Endothelial cell of umbilical vein (primary cell): ENCODE data around the gene CMTR1. TPM values are rescaled to one million over a fixed set of nuclear protein-coding genes. Genes with fewer than 3 reads are reported as not detected.

Experiments used
- BruUV-seq: library from RNA; stranded (reverse); fragments of 400-500 nt; replicated peaks from 2 replicates; lab custom pipeline; 2021; lab: Mats Ljungman, UMichigan
- CTCF ChIA-PET: fragments of 300-600, 350-600 bp; sonication (Branson Sonifier 250); formaldehyde crosslinking; loops from one replicate; lab custom pipeline; 2021; ENCODE audit warnings: antibody characterized with exemption, inconsistent platforms; lab: Charles Lee
- POLR2A ChIA-PET: fragments of 300-600, 350-600 bp; sonication (Branson Sonifier 250); formaldehyde crosslinking; loops from one replicate; lab custom pipeline; 2021; ENCODE audit warnings: antibody characterized with exemption, inconsistent platforms; lab: Charles Lee
- DNase-seq: peaks from one replicate; pipeline ENCODE4 v3.0.0-alpha.2; 2011; ENCODE audit warnings: low read depth, low spot score
- FAIRE-seq: peaks from 2 replicates; lab custom pipeline; 2011; peaks lifted over from hg19 to GRCh38; lab: Jason Lieb, UNC
- H2AFZ ChIP-seq: 2 replicates; pipeline ENCODE4 v1.6.0; 2012; ENCODE audit warnings: low read depth, low read length, control low read depth, inconsistent platforms
- H3K27ac ChIP-seq: 2 replicates; pipeline ENCODE4 v1.5.1; 2011; ENCODE audit warnings: low read depth, mild to moderate bottlenecking, control low read depth, low read length, moderate library complexity; ENCODE audit not compliant: insufficient read depth
- H3K27me3 ChIP-seq, 2 experiments: 2 replicates each; pipeline versions ENCODE4 v1.6.0 to v1.6.1; 2011; ENCODE audit warnings: low read length in 2 of 2, mixed read lengths in 1 of 2; ENCODE audit not compliant: control insufficient read depth in 2 of 2, insufficient read depth in 2 of 2
- H3K36me3 ChIP-seq, 2 experiments: 2 replicates in 1 of 2; 3 replicates in 1 of 2; pipeline ENCODE4 v1.5.1; 2011; ENCODE audit warnings: low read length in 2 of 2, mild to moderate bottlenecking in 1 of 2, moderate library complexity in 1 of 2; ENCODE audit not compliant: control insufficient read depth in 2 of 2, insufficient read depth in 2 of 2; ENCODE audit errors: extremely low read depth in 1 of 2
- H3K4me1 ChIP-seq: 3 replicates; pipeline ENCODE4 v1.5.1; 2011; ENCODE audit warnings: mild to moderate bottlenecking, low read length; ENCODE audit not compliant: control insufficient read depth, insufficient read depth; ENCODE audit errors: extremely low read depth
- H3K4me2 ChIP-seq: 2 replicates; pipeline ENCODE4 v1.6.1; 2011; ENCODE audit warnings: low read length, control low read depth, mixed read lengths; ENCODE audit not compliant: insufficient read depth
- H3K4me3 ChIP-seq, 3 experiments: fragments of 200-600 bp in 1 of 3; sonication (generic), shearing (Covaris generic) in 1 of 3; replicated peaks in 1 of 3; 2 replicates each; pipeline ENCODE4 v1.5.1; 2011 to 2016; ENCODE audit warnings: control low read depth in 3 of 3, low read length in 3 of 3, mild to moderate bottlenecking in 2 of 3, inconsistent platforms in 1 of 3, low read depth in 1 of 3, moderate library complexity in 1 of 3; ENCODE audit not compliant: insufficient read depth in 1 of 3
- H3K79me2 ChIP-seq: 2 replicates; pipeline ENCODE4 v1.6.0; 2012; ENCODE audit warnings: low read length, inconsistent platforms; ENCODE audit not compliant: control insufficient read depth, insufficient read depth
- H3K9ac ChIP-seq: replicated peaks from 2 replicates; pipeline ENCODE3; 2011; ENCODE audit warnings: low read length, control low read depth; ENCODE audit not compliant: insufficient read depth; ENCODE audit errors: extremely low read depth
- H3K9me1 ChIP-seq: replicated peaks from 3 replicates; pipeline ENCODE4 v1.6.0; 2011; ENCODE audit warnings: mild to moderate bottlenecking, low read length; ENCODE audit not compliant: control insufficient read depth, insufficient read depth; ENCODE audit errors: extremely low read depth
- H3K9me3 ChIP-seq: replicated peaks from 2 replicates; pipeline ENCODE4 v1.5.1; 2012; ENCODE audit warnings: low read length, inconsistent platforms; ENCODE audit not compliant: control insufficient read depth, insufficient read depth
- H4K20me1 ChIP-seq: replicated peaks from 2 replicates; pipeline ENCODE3; 2011; ENCODE audit warnings: mild to moderate bottlenecking, low read length; ENCODE audit not compliant: control insufficient read depth, insufficient read depth; ENCODE audit errors: extremely low read depth
- EZH2 ChIP-seq: IDR thresholded peaks from 2 replicates; pipeline ENCODE4 v1.6.1; 2012; ENCODE audit warnings: borderline replicate concordance, low read depth, mild to moderate bottlenecking, moderate library complexity, low read length, inconsistent platforms; ENCODE audit not compliant: severe bottlenecking
- FOS ChIP-seq: IDR thresholded peaks from 2 replicates; pipeline ENCODE4 v1.6.1; 2011; ENCODE audit warnings: mild to moderate bottlenecking, low read length, moderate library complexity, borderline replicate concordance; ENCODE audit not compliant: insufficient read depth
- GATA2 ChIP-seq: IDR thresholded peaks from 2 replicates; pipeline ENCODE4 v1.7.0; 2011; ENCODE audit warnings: low read depth, mild to moderate bottlenecking, moderate library complexity, mixed read lengths, low read length; ENCODE audit not compliant: insufficient read length, insufficient read depth
- JUN ChIP-seq: IDR thresholded peaks from 2 replicates; pipeline ENCODE4 v1.6.1; 2011; ENCODE audit warnings: borderline replicate concordance, low read depth; ENCODE audit not compliant: insufficient read length, insufficient read depth
- MYC ChIP-seq: IDR thresholded peaks from one replicate; pipeline ENCODE4 v1.6.1; 2011; ENCODE audit warnings: mild to moderate bottlenecking, low read depth, low read length
- POLR2A ChIP-seq: IDR thresholded peaks from 2 replicates; pipeline ENCODE4 v1.6.1; 2012; ENCODE audit warnings: low read depth, mild to moderate bottlenecking, control low read depth, low read length
- POLR2AphosphoS5 ChIP-seq: IDR thresholded peaks from 2 replicates; pipeline ENCODE4 v1.6.1; 2012; ENCODE audit warnings: low read depth, mild to moderate bottlenecking, control low read depth, low read length, moderate library complexity; ENCODE audit not compliant: insufficient read depth
- dilution Hi-C: fragments of 300-500 bp; cut with MboI; formaldehyde crosslinking; loops from one replicate; pipeline ENCODE4 v1.15.0; 2019; ENCODE audit warnings: low sequenced_read_pairs; ENCODE audit not compliant: extremely low pct_ligation_motif_present
- intact Hi-C: fragments of 100-400 bp; cut with micrococcal nuclease; formaldehyde crosslinking; loops from one replicate; pipeline ENCODE4 v1.10.0; 2022
- polyA plus RNA-seq, 4 experiments: library from polyadenylated mRNA; depleted of rRNA in 3 of 4; stranded (reverse) in 3 of 4; unstranded in 1 of 4; fragments of >200 nt; gene quantifications; 2 replicates each; pipeline versions ENCODE4 v1.2.1 to v1.2.3, GENCODE V29; 2011 to 2012; ENCODE audit warnings: missing spikeins in 1 of 4
- total RNA-seq: library from RNA; stranded (reverse); gene quantifications from 2 replicates; pipeline ENCODE4 v1.2.3, GENCODE V29; 2021
- TF ChIP-seq, protein P1 (sequence below), 2 donors: IDR thresholded peaks; 1 replicate in 1 of 2; 2 replicates in 1 of 2; pipeline ENCODE4 v1.5.1; 2011; ENCODE audit warnings: low read length in 2 of 2, mild to moderate bottlenecking in 2 of 2, moderate library complexity in 2 of 2, control low read depth in 1 of 2, inconsistent platforms in 1 of 2, low read depth in 1 of 2; ENCODE audit not compliant: insufficient read depth in 1 of 2; ENCODE audit errors: extremely low read depth in 1 of 2
- TF ChIP-seq, protein P2 (sequence below): IDR thresholded peaks from 2 replicates; pipeline ENCODE4 v1.6.1; 2011; ENCODE audit not compliant: insufficient read depth, insufficient read length

CMTR1 gene
- total and polyA plus RNA-seq, 2 donors (not counting 3 experiments of a cell fraction or from before 2014, with no cell fraction given): 19.5 to 38.0 TPM

DNA sequence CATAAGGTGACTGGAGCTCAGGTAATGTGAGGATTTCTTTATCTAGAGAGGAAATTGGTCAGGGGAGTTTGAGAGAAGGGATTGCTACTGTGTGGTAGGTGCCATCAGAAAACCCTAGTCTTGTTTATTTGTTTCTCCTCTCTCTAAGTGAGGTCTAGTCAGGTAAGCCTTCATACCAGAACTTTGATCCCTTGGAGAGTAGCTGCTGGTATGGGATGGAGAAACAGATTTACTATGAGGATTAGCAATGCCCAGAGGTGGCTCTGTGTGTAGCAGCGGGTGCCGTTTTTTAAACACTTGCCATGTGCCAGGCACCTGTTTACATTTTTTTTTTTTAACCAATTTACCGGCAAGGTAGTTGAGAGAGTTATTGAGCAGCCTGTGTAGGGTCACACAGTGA is 19.5 kb downstream of the CMTR1 start:
- POLR2A ChIA-PET: no interaction called here
- Histone ChIP-seq H3K27ac (no peak overlapping the region), H4K20me1 (no peaks in the 10 kb centered on the region), H3K27me3 (no peaks in the 10 kb centered on the region), H3K4me3 (no peak overlapping the region), H3K4me2 (no peak overlapping the region), H3K9me3 (no peaks in the 10 kb centered on the region), H3K4me1 (peaks cover 4% of the 10 kb centered on the region), H3K9ac (no peak overlapping the region), H3K36me3 (peaks cover 8 to 9% of the 10 kb centered on the region in 2 experiments), H3K9me1 (no peaks in the 10 kb centered on the region), H2AFZ (no peak overlapping the region), H3K79me2 (no peaks in the 10 kb centered on the region)
- FAIRE-seq (no peak), DNase-seq (no peak)
- intact Hi-C loops: no loop called here
- BruUV-seq: no TSS peak
- CTCF ChIA-PET: no interaction called here
- dilution Hi-C loops: no loop called here
- no peak for TF ChIP-seq FOS
- TF ChIP-seq GATA2: no peak
- TF ChIP-seq, protein P1, sequence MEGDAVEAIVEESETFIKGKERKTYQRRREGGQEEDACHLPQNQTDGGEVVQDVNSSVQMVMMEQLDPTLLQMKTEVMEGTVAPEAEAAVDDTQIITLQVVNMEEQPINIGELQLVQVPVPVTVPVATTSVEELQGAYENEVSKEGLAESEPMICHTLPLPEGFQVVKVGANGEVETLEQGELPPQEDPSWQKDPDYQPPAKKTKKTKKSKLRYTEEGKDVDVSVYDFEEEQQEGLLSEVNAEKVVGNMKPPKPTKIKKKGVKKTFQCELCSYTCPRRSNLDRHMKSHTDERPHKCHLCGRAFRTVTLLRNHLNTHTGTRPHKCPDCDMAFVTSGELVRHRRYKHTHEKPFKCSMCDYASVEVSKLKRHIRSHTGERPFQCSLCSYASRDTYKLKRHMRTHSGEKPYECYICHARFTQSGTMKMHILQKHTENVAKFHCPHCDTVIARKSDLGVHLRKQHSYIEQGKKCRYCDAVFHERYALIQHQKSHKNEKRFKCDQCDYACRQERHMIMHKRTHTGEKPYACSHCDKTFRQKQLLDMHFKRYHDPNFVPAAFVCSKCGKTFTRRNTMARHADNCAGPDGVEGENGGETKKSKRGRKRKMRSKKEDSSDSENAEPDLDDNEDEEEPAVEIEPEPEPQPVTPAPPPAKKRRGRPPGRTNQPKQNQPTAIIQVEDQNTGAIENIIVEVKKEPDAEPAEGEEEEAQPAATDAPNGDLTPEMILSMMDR (IDR thresholded peaks at IDR 0.05; ENCODE audit: extremely low read depth in 1 of 2, insufficient read depth in 1 of 2, low read depth in 1 of 2, low read length in 2 of 2): no peak
- TF ChIP-seq, protein P2, sequence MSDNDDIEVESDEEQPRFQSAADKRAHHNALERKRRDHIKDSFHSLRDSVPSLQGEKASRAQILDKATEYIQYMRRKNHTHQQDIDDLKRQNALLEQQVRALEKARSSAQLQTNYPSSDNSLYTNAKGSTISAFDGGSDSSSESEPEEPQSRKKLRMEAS: no peak
- TF ChIP-seq JUN: no peak
- TF ChIP-seq POLR2A: no peak
- TF ChIP-seq POLR2AphosphoS5: no peak
- TF ChIP-seq MYC: no peak
- no peak for TF ChIP-seq EZH2
